Lower lobe of right lung (tissue), 2 donors: ENCODE results near the gene VASH2. TPM values are rescaled to one million over a fixed set of nuclear protein-coding genes. Genes with fewer than 3 reads are reported as not detected.

Experiments used
- ATAC-seq, 2 donors: fragments of 200-7000 bp; cut with Tn5 transposase; one replicate each; pipeline ENCODE4 v1.9.1; 2020 to 2022; ENCODE audit warnings: mild to moderate bottlenecking in 2 of 2, moderate library complexity in 2 of 2
- DNase-seq: peaks from one replicate; pipeline ENCODE4 v3.0.0-alpha.2; 2020
- H3K27ac ChIP-seq: fragments of 200-600 bp; one replicate; pipeline ENCODE4 v1.8.0; 2022
- H3K27me3 ChIP-seq: fragments of 200-600 bp; one replicate; pipeline ENCODE4 v1.8.0; 2022; ENCODE audit warnings: low read depth
- H3K36me3 ChIP-seq: fragments of 200-600 bp; one replicate; pipeline ENCODE4 v1.8.0; 2022; ENCODE audit warnings: mild to moderate bottlenecking
- H3K4me1 ChIP-seq: fragments of 200-600 bp; one replicate; pipeline ENCODE4 v1.8.0; 2022
- H3K4me3 ChIP-seq: fragments of 200-600 bp; one replicate; pipeline ENCODE4 v1.8.0; 2022; ENCODE audit warnings: mild to moderate bottlenecking
- H3K9me3 ChIP-seq: fragments of 200-600 bp; one replicate; pipeline ENCODE4 v1.8.0; 2022
- intact Hi-C: fragments of 100-400 bp; cut with DNase I; formaldehyde crosslinking; loops from one replicate; pipeline ENCODE4 v1.11.0; 2022
- total RNA-seq: library from RNA; stranded (reverse); fragmentation: NEBNext Ultra II Directional; extraction: Animal tissue kit (Norgen Biotek cat#: 25700); gene quantifications from one replicate; pipeline ENCODE4 v1.2.1, GENCODE V29; 2021
- TF ChIP-seq, protein P1 (sequence below): fragments of 200-600 bp; IDR thresholded peaks from one replicate; pipeline ENCODE4 v1.8.0; 2022; ENCODE audit warnings: antibody characterized with exemption, mild to moderate bottlenecking
- donor health status: DM: no; HTN: yes; CAD: no; lungs with severe emphysema.

Gene VASH2
- total RNA-seq, 1 donor from 2014 or later, result 1.6 TPM

DNA sequence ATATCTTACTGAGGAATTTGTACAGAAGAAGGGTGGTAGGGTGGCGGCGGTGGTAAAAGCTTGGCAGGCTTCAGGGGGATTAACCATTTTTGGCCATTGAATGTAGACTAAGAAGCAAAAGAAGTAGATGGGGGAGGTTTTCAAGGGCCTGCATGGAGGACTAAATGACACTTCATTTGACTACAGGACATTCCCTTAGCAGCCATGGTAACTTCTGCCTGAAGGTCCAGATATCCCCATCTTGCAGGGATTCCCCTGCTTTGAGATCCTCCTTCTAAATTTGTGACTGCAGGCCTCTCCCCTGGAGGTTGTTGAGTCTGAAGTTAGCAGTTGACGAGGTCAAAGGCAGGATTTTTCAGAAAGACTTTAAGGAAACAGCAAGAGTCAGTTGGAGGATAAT is 4.8 kb downstream of the VASH2 start:
- Histone ChIP-seq H3K36me3 (no peaks in the 10 kb centered on the region), H3K27ac (no peak overlapping the region), H3K4me3 (no peak overlapping the region), H3K9me3 (no peaks in the 10 kb centered on the region), H3K27me3 (peaks cover 21% of the 10 kb centered on the region), H3K4me1 (peaks cover 8% of the 10 kb centered on the region)
- intact Hi-C loops, result no loop called here
- DNase-seq, result no peak
- ATAC-seq, result no peak
- TF ChIP-seq, protein P1, sequence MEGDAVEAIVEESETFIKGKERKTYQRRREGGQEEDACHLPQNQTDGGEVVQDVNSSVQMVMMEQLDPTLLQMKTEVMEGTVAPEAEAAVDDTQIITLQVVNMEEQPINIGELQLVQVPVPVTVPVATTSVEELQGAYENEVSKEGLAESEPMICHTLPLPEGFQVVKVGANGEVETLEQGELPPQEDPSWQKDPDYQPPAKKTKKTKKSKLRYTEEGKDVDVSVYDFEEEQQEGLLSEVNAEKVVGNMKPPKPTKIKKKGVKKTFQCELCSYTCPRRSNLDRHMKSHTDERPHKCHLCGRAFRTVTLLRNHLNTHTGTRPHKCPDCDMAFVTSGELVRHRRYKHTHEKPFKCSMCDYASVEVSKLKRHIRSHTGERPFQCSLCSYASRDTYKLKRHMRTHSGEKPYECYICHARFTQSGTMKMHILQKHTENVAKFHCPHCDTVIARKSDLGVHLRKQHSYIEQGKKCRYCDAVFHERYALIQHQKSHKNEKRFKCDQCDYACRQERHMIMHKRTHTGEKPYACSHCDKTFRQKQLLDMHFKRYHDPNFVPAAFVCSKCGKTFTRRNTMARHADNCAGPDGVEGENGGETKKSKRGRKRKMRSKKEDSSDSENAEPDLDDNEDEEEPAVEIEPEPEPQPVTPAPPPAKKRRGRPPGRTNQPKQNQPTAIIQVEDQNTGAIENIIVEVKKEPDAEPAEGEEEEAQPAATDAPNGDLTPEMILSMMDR, result no peak

DNA sequence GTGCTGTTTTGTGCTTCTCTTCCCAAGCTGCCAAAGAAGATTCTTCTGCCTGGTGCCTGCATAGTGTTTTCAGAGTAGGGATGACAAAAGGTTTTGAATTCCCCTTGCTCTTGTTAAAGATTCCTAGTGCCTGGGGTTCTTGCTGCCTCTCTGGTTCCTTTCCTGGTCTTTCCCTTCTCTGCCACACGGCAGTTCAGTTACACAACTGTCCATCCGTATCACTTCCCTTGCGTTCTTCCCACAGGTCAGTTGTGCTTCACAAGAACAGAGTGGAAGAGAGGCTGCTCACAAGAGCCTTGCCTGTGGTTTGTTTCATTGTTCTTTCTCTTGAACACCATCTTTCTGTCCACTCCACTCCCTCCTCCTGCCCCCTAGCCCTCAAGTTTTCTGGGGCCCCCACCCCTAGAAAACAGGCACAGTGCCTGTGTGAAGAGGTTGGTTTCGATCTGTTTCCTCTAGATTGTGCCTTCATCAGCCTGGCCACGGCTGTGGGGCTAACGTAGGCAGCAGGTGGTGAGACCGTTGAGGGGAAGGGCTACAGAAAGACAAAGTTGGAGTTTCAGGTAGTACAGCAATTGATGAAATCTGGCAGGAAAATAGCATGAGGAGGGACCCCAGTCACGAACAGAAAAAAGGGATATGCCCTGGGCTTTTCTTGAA is 5.8 kb downstream of the VASH2 start:
- intact Hi-C loops, result no loop called here
- ATAC-seq (no peak), DNase-seq (no peak)
- H3K4me1 ChIP-seq, result peaks cover 6% of the 10 kb centered on the region
- peaks cover 14% of the 10 kb centered on the region for H3K27me3 ChIP-seq
- no peak overlapping the region for H3K4me3 ChIP-seq
- H3K36me3 ChIP-seq, result no peaks in the 10 kb centered on the region
- H3K27ac ChIP-seq, result no peak overlapping the region
- no peaks in the 10 kb centered on the region for H3K9me3 ChIP-seq
- TF ChIP-seq, protein P1, result no peak

DNA sequence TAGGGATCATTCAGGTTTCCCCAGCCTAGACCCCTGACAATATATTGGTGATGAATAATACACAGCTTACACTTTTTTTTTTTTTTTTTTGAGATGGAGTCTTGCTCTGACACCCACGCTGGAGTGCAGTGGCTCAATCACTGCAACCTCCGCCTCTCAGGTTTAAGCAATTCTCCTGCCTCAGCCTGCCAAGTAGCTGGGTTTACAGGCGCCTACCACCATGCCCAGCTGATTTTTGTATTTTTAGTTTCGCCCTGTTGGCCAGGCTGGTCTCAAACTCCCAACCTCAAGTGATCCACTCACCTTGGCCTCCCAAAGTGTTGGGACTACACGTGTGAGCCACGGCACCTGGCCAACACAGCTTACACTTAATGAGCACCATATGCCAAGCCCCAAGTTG is 7.2 kb downstream of the VASH2 start:
- Histone ChIP-seq H3K4me3 (no peak overlapping the region), H3K36me3 (no peaks in the 10 kb centered on the region), H3K27me3 (peaks cover 9% of the 10 kb centered on the region), H3K4me1 (no peaks in the 10 kb centered on the region), H3K27ac (no peak overlapping the region), H3K9me3 (no peaks in the 10 kb centered on the region)
- ATAC-seq (no peak), DNase-seq (no peak)
- intact Hi-C loops, result no loop called here
- TF ChIP-seq, protein P1, result no peak

DNA sequence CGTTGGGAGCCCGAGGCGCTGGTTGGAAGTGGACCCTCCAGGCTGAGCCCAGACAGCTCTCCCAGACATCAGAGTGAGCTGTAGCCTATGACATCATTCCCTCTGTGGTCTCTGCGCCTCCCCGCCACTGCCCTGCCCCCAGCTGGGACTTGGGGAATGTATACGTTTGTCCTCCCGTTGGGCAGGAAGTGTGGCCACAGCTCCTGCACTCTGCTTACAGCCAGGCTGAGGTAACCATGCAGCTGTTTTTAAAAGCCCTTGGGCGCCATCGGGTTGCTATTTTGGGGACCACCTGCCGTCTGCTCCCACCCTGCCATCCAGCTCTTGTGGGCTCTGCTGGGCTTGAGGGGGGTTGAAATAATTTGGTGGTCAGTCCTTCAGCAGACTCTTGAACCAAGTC is 7.8 kb downstream of the VASH2 start:
- Histone ChIP-seq H3K36me3 (no peaks in the 10 kb centered on the region), H3K27ac (no peak overlapping the region), H3K4me1 (no peaks in the 10 kb centered on the region), H3K27me3 (peaks cover 8% of the 10 kb centered on the region), H3K9me3 (no peaks in the 10 kb centered on the region), H3K4me3 (no peak overlapping the region)
- TF ChIP-seq, protein P1, result no peak
- DNase-seq (no peak), ATAC-seq (no peak)
- intact Hi-C loops, result no loop called here

DNA sequence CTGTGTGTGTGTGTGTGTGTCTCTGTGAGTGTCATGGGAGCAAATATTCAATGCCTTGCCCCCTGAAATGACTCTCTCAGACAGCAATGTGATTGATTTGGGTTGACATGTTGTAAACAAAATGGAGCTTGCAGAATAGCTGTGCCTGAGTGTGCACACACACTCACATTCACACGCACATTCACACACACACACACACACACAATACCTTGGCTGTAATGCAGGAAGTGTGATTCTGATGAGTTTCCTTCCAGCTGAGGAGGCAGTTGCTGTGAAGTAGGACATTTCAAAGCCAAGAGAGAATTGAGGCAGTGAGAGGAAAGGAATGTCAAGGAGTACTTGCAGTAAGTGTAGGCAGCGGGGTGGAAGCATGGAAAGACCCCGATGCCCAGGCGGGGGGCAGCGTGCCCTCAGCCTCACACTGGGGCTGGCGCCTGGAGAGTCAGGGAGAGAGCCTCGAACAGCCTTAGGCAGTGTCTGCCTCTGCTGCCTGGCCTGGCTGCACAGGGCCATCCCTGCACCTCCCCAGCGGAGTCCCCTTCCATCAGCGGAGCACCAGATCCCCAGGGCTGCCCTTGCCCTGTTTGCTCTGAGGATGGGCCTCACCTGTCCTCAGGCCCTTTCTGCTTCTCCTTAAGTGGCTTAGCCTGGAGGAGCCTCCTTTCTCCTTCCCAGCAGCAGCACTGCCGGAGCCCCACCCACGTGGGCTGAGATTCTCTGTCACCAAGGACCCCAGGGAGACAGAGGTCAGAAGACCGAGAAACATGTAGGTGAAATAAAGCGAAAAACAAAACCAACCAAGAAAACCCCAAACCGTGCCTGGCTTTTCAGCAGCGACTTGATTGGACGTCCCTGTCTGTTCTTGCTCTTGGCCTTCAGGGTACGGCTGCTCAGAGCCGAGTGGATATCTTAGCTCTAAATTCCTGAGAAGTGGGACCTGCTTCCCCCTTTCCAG is 9.2 kb downstream of the VASH2 start:
- TF ChIP-seq, protein P1, result no peak
- Histone ChIP-seq H3K4me3 (no peak overlapping the region), H3K4me1 (no peaks in the 10 kb centered on the region), H3K27me3 (no peaks in the 10 kb centered on the region), H3K9me3 (no peaks in the 10 kb centered on the region), H3K36me3 (no peaks in the 10 kb centered on the region), H3K27ac (no peak overlapping the region)
- intact Hi-C loops, result no loop called here
- no peak for DNase-seq
- no peak for ATAC-seq
